Myocyte (in vitro differentiated cells): ENCODE results near the gene AGAP4. TPM values are rescaled to one million over a fixed set of nuclear protein-coding genes. Genes with fewer than 3 reads are reported as not detected.
"Not testable (repeated sequence)": the region's sequence is repeated elsewhere in the genome, so short reads cannot be mapped to it uniquely, and the experiment has no call there.

Experiments
- DNase-seq: peaks from one replicate; pipeline ENCODE4 v3.0.0-alpha.2; 2012; ENCODE audit warnings: low read depth
- polyA plus RNA-seq: library from polyadenylated mRNA; unstranded; fragments of >200 nt; gene quantifications from one replicate; pipeline ENCODE4 v1.2.1, GENCODE V29; 2012; ENCODE audit warnings: missing spikeins
- total RNA-seq: library from RNA; depleted of rRNA; stranded (reverse); fragments of >200 nt; gene quantifications from 2 replicates; pipeline ENCODE4 v1.2.3, GENCODE V29; 2014

The AGAP4 gene
- total RNA-seq: 4.7 and 4.9 TPM in 2 replicates
- polyA plus RNA-seq: 10.2 TPM

- not testable (repeated sequence) for DNase-seq
These were observed at the start of gene AGAP4 for GRCh38 chr10:45847400-45847799. Gene AGAP4, minus strand, starts transcription at chr10:45847500. Its CDS starts 153 bp downstream, at chr10:45847347.

- DNase-seq: not testable (repeated sequence)
These were observed 43.4 kb upstream of the AGAP4 start for GRCh38 chr10:45890721-45891120.

GRCh38 chr10:45889539-45890230 lies 42.4 kb upstream of the AGAP4 start:
- DNase-seq: not testable (repeated sequence)

GRCh38 chr10:45882880-45883279 lies 35.6 kb upstream of the AGAP4 start:
- not testable (repeated sequence) for DNase-seq

GRCh38 chr10:45865404-45865803 lies 18.1 kb upstream of the AGAP4 start:
- not testable (repeated sequence) for DNase-seq

- not testable (repeated sequence) for DNase-seq
These were observed 17.0 kb upstream of the AGAP4 start for GRCh38 chr10:45864264-45864663.

- DNase-seq: not testable (repeated sequence)
These were observed 16.3 kb upstream of the AGAP4 start for GRCh38 chr10:45863632-45864031.

- not testable (repeated sequence) for DNase-seq
These were observed 10.6 kb upstream of the AGAP4 start for GRCh38 chr10:45857931-45858330.

- not testable (repeated sequence) for DNase-seq
These were observed 1.2 kb upstream of the AGAP4 start for GRCh38 chr10:45848467-45848866.

GRCh38 chr10:45822918-45823317 lies 24.4 kb downstream of the AGAP4 start:
- DNase-seq: not testable (repeated sequence)

GRCh38 chr10:45820107-45820830 lies 27.0 kb downstream of the AGAP4 start:
- DNase-seq: not testable (repeated sequence)

GRCh38 chr10:45819552-45819951 lies 27.7 kb downstream of the AGAP4 start:
- no peak for DNase-seq

- DNase-seq: no peak
These were observed 29.4 kb downstream of the AGAP4 start for GRCh38 chr10:45817912-45818311.

- no peak for DNase-seq
These were observed 30.0 kb downstream of the AGAP4 start for GRCh38 chr10:45817130-45817859.

GRCh38 chr10:45814146-45814545 lies 33.2 kb downstream of the AGAP4 start:
- not testable (repeated sequence) for DNase-seq

- not testable (repeated sequence) for DNase-seq
These were observed 34.3 kb downstream of the AGAP4 start for GRCh38 chr10:45812959-45813358.

- DNase-seq: no peak
These were observed 36.2 kb downstream of the AGAP4 start for GRCh38 chr10:45811075-45811474.

- no peak for DNase-seq
These were observed 37.5 kb downstream of the AGAP4 start for GRCh38 chr10:45809837-45810236.

GRCh38 chr10:45804996-45805395 lies 42.3 kb downstream of the AGAP4 start:
- DNase-seq: not testable (repeated sequence)

- DNase-seq: peak; percentile 84
These were observed 44.0 kb downstream of the AGAP4 start for GRCh38 chr10:45803060-45804010.

GRCh38 chr10:45794761-45795160 lies 52.5 kb downstream of the AGAP4 start:
- not testable (repeated sequence) for DNase-seq
